ENCODE results near the gene ZMYND8.
A peak's percentile ranks its signal among the peaks of the same experiment; 100 is the strongest.
"Not testable (repeated sequence)": the region's sequence is repeated elsewhere in the genome, so short reads cannot be mapped to it uniquely, and the experiment has no call there.

ZMYND8 gene

DNA sequence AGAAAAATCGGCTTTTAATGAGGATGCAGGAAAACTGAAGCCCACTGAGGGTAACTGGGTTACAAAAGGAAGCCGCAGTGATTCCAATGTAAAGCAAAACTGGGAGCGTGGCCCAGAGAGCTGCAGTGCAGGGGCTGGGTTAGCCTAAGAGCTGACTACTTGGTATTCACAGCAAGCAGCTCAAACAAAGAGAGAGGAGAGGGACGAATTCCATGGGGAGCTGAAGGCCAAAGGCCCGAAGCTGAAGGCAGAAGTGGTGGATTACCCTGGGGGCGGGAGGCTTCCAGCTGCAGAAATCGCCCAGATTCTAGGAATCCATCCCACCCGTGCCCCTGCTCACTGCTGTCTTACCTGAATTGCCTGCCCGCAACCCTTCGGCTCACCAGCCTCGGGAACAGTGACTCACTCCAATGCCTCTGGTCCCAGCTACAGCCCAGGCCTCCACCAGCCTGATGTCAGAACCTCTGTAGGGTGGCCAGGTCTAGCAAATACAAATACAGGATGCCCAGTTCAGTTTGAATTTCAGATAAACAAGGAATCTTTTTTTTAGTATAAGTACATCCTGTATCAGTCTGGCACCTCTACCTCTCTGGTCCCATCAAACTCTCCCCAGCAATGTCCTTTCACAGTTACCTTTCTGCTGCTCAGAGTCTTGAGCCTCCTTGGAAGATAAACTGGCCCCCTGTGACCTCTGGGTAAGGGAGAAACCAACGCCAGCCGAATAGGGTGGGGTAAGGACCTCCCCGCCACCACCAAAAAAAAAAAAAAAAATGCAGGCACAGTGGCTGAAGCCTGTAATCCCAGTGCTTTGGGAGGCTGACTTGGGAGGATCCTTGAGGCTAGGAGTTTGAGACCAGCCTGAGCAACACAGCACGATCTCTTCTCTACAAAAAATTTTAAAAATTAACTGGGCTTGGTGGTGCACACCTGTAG, 14.6 kb upstream of the ZMYND8 start:
- no peak for DNase-seq (ENCODE audit: low read depth)

DNA sequence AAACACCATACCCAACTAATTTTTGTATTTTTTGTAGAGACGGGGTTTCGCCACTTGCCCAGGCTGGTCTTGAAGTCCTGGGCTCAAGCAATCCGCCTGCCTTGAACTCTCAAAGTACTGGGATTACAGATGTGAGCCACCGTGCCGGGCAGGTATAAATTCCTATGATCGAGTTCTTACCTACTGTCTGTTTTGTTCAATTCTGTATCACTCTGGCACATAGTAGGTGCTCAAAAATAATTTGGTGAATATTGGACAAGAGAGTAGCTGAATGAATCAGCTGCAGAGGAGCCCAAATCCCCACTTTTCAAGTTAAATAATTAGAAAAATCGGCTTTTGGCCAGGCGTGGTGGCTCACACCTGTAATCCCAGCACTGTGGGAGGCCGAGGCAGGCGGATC, 13.7 kb upstream of the ZMYND8 start:
- DNase-seq (ENCODE audit: low read depth), result no peak

DNA sequence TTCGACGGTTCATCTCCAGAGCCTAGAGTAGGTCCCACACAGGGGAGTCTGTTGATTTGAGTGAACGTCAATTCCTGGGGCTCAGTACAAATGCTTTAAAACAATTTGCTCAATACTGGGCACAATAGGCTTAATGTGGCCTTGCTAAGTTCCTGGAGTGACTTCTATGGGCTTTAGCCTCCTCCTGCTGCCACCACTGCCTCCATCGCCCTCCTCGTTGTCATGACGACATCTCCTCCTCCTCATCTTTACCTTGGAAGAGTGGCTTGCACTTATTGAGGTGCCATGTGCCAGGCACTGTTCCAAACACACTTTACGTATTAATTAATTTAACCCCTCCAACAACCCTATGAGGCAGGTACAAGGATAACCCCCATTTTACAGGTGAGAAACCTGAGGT, 11.8 kb upstream of the ZMYND8 start:
- no peak for DNase-seq (ENCODE audit: low read depth)

DNA sequence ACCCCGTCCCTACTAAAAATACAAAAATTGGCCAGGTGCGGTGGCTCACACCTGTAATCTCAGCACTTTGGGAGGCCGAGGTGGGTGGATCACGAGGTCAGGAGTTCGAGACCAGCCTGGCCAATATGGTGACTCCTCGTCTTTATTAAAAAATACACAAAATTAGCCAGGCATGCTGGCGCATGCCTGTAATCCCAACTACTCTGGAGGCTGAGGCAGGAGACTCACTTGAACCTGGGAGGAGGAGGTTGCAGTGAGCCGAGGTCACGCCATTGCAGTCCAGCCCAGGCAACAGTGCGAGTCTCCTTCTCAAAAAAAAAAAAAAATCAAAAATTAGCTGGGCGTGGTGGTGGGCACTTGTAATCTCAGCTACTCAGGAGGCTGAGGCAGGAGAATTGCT, 9.8 kb upstream of the ZMYND8 start:
- not testable (repeated sequence) for DNase-seq (ENCODE audit: low read depth)

DNA sequence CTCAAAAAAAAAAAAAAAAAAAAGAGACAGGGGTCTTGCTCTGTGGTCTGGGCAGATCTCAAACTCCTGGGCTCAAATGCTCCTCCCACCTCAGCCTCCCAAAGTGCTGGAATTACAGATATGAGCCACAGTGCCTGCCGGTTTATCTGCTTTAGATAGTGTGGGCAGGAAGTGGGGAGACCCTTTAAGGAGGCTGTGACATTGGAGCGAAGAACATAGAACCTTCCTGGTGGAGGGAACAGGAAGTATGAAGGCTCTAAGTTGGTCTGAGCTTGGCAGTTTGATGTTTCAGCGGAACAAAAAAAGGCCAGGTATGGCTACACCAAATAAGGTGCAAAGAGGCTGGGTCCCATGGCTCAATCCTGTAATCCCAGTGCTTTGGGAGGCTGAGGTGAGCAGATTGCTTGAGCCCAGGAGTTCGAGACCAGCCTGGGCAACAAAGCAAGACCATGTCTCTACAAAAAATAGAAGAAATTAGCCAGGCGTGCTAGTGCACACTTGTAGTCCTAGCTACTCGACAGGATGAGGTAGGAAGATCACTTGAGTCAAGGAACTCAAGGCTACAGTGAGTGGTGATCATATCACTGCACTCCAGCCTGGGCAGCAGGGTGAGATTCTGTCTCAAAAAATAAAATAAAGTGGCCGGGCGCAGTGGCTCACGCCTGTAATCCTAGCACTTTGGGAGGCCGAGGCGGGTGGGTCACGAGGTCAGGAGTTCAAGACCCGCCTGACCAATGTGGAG, 8.7 kb upstream of the ZMYND8 start:
- no peak for DNase-seq (ENCODE audit: low read depth)

DNA sequence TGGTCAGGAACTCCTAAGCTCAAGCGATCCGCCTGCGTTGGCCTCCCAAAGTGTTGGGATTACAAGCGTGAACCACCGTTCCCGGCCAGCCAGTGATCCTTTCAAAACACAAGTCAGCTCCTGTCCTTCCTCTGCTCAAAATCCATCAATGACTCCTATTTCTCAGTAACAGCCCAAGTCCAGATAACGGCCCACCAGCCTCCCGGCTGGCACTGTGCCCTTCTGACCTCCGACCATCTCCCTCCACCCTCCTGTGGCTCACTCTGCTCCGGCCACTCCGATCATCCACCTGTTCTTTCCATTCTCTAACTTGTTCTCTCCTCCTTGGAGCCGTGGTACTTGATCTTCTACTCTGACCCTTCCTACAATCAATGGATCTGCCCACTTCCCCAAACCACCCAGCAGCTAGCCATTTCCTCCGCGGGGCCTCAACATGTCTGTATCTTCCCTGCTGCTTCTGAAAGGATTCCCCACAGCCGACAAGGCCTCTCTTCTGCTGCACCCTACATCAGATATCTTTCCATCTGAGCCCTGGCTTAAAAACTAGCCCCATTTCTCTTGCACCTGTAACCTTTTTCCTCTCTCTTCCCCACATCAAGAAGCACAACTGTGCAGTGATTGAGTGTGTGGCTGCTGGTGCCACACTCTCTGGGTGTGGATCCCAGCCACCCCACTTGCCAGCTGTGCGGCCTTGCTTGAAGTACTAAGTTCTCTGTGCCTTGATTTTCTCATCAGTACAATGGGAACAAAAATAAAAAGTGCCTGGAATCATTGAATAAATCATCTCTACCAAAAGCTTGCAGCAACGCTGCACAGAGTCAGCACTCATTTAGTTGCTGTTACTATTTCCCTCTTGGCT, 6.1 kb upstream of the ZMYND8 start:
- DNase-seq (ENCODE audit: low read depth), result no peak

DNA sequence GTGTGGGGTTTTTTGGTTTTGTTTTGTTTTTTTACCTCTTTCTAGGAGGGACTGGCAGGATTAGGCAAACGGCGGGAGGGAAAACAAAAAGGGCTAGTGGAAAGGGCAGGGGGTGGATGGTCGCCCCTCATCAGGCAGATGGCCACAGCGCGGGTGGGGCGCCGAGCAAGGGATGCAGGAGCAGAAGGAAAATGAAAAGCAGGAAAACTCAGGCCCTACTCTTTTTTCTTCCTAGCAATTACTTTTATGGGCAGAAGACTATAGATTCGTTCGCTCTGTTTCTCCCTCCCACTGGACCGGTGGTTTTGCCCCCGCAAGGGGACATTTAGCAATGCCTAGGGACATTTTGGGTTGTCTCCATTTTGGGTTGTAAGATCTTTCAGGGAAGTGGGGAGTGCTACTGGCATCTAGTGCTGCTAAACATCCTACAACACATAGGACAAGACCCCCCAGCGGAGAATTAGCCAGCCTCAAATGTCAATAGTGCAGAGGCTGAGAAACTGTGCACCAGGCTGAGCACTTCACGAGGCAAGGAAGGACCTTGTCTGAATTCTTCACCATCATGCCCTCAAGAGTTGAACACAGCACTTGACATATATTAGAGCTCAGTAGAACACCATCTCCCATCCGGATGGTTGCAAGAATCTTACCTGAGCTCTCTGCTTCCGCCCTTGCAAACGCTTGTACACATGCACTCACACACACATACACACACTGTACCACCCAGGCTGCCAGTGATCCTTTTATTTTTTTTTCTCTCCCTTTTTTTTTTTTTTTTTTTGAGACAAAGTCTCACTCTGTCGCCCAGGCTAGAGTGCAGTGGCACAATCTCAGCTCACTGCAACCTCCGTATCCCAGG, 4.8 kb upstream of the ZMYND8 start:
- no peak for DNase-seq (ENCODE audit: low read depth)

DNA sequence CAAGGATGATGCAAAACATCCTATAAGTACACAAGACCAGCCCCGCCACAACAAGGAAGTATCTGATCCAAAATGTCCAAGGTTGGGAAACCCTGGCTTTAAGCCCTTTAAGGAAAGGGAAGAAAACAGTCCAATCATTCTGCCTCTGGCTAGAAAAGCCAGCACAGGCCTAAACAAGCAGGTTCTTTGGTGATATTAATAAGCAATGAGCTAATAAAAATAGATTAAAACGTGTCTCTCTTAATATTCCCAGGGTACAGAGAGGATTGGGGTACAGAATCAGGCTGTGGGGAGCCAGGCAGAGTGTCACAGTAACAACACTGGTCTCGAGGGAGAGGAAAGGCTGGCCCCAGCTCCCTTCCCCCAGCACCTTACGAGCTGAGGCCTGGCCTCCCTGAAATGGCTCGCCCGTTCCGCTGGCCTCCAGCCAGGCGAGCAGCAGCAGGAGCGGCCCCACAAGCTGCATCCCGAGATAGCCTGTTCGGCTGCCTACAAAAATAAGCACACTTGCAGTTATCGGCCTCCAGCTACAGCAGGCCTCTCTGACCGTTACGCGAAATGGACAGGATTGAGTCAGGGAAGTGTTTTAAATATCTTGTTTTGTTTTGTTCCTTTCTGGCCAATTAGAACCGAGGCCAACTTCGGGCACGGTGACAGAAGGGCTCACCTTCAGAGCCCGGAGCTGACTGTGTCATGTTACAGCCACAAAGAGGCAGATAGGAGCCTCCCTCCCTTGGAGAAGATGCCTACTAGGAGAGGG, 4.0 kb upstream of the ZMYND8 start:
- DNase-seq (ENCODE audit: low read depth), result peak; percentile 83

DNA sequence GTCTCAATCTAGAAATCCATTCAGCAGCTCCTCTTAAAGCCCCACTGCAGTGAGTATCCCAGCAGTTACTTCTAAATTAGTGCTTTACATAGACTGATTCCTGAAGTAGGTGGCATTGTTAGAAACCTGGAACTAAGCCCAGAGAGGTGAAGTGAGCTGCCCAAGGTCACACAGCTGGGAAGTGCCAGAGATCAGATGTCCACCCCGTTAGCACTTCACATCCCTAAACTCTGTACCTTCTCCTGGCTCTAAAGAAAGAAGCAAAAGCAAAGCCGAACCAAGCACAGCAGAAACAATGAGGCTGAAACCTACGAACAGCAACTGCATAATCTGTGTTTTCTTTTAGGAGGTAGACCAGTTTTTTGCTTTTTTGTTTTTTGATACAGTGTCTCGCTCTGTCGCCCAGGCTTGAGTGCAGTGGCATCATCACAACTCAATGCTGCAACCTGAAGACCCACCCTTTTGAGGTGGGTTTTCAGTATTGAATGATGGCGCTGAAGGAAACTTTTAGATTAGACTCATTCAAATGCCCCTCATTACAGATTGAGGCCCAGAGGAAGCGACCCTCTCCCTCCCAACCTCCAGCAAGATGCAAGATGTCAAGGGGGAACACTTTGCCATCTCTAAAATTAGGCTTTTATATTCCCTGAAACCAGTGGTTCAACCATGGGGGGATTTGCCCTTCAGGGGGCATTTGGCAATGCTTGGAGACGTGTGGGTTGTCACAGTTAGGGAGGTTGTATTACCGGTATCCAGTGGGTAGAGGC, 3.2 kb upstream of the ZMYND8 start:
- DNase-seq (ENCODE audit: low read depth), result no peak

DNA sequence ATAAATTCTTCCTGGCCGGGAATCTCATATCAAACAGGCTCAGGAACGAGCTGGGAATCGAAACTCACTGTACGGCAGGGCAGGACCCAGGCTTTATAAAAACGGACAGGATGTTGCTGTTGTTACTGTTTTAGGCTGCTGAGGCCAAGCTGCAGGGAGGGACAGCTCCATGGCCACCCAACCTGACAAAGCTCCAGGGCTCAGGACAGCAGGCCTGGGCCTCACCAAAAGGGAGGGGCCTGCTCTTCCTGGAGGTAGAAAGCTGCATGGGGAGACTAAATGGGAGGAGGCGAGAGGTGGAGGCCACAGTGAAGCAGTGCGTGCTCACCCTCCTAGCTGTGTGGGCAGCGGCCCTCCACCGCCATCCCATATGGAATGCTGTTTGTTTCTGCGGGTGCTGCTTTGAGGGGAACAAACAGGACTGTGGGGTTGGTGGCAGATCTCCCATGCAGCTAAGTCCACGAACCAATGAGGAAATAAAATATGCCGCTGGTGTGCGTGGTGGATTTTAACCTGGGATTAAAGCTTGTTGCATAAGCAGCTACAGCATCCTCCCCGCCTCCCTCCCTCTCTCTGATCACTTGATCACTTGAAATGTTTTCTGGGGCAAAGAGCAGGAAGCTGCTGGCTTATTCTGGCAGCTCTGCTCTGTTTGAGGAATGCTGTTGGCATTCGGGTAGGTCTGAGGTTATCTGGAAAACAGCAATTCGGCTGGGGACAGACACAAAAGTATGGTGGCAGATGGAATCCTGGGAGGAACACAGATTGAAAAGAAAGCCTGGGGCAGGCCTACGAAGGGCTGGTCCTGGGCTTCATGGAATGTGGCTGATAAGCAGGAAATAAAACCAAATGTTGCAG, 2.4 kb upstream of the ZMYND8 start:
- DNase-seq (ENCODE audit: low read depth), result peak; percentile 86

DNA sequence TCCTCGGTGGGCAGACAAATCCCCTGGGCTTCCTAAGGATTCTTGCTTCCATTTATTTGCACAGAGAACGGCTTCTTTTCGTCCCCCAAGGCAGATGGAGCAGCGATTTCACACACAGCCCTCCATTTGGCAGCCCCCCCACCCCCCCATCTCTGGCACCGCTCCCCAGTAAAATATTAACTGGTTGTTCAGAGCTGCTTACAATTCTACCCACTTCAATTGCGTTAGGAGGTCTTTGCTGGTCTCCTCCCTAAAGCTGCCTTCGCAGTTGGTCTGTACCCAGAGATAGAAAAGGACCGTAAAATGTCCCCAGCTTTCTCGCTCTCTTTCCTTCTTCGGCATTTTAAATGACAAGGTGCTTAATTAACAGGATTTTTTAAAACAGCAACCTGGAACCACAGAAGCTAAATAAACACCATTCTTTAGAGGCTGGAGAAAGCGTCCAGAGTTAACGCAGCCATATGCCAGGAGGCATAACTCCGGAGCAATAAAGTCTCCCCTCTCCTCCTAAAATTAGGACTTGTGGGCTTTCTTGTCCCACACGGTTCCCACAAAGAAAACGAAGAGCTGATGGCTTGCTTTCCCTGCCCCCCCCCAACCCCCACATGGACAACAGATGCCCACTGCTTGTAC, 1.7 kb upstream of the ZMYND8 start:
- DNase-seq (ENCODE audit: low read depth), result no peak

DNA sequence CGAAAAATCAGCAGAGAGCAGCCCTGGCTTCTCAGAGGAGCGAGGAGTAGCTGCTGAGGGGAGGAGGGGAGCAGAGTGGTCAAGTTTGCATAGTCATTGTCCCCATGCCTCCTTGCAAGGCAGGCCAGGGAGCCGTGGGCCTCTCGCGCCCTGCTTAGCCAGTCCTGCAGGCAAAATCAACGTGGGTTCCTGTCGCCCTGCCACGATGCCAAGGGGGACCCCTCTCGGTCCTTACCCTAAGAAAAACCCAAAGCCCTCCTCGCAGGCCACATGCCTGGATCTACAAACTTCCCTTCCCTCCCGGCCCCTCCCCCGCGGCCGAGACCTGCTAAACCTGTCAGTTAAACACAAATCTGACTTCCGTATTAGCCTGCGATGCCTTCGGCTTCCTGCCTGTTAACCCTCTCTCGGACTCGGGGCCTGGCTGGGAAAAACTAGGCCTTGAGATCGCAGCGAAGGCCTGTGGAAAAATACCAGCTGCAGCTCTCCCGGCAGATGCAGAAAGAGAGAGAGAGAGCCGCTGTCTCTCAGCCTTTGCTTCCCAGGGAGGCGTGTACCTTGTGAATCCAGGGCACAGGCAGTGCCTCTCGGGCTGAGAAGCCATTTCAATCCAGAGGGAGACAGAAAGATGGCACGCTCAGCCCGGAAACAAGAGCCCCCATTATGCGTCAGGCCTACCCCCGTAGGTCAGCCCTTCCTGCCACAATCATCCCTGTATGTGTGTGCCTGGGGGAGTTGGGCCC, 968 bp upstream of the ZMYND8 start:
- DNase-seq (ENCODE audit: low read depth), result no peak

DNA sequence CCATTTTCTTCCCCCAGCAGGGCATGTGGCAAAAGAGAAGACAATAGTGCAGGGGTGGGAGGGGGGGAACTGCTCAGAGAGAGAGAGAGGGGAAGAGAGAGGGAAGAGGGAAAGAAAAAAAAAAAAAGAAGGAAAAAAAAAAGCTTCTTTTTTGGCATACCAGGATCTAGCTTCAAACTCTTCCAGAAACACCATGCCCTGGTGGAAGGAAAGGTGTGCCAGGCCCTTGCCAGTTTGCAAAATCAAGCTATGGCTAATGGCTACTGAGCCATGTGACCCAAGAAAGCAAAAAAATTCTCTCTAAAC, 326 bp downstream of the ZMYND8 start:
- DNase-seq (ENCODE audit: low read depth), result no peak

DNA sequence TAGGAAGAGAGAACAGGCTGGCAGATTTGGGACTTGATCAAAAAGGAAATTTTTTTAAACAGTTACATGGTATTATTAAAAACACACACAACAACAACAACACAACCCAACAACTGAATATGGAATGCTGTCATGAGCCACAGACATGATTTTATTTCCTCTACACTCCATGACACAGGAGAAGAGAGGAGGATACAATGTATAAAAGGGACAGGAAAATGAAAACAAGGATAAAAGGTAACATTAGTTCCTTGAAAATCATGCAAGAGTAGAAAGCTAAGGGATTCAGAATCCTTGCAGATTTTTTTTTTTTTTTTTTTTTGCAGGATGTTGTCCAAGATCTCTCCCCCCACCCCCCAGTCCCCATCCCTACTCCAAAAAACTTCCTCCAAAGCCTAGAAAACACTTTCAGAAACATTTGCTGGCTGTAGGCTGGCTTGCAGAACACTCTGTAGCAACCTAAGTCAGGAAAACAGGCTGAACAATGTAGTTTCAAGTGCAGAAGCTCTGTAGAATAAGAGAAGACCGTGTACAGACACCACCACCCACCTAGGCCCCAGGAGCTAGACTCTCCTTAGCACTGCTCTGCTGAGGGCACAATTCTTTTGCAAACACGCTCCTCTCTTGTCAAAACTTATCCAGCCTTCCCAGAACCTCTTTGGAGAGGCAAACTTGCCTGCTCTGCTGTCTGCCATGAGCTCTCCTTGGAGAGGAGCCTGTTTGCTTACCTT, 845 bp downstream of the ZMYND8 start:
- DNase-seq (ENCODE audit: low read depth), result no peak

DNA sequence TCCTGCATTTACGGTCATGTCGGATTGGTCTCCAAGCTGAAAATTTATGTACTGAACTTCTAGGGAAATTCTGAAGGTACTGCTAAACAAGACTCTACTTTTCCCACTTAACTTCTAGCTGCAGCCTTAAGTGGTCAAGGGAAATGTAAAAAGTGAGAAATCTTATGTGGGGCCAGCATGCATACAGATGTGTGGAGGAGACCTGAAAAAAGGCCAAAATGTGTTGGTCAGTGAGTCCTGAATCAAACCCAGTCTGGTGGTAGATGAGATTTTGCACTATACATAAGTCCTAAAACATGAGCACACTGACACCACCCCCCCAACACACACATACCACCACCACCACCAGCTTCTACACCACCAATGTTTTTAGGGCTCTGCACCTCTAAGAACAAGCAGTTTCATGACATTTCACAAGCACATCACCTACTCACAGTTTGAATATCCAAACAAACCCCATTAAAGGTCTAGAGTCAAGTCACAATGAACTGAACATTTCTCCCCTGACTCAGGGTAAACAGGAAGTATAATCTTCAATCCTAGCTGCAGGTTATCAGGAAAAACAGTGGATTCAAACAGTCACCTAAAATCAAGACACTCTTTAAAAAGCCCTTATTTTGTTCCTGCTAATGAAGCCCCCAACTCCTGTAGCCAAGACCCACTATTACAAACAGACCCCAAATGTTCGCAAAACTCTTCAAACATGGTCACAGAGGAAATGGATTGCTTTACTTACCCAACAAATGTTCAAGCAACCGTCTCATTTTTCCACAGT, 1.6 kb downstream of the ZMYND8 start:
- DNase-seq (ENCODE audit: low read depth), result no peak

DNA sequence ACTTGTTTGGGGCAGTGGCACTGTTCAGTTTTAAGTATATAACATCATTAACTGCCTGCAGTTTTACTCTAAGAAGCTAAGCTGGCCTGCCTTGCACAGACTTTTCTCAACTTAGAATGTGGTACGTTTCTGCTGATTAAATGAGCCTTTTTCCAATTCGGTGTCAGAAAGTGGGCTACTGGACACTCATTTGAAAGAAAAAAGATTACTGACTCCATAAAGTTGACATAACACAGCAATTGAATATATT, 2.1 kb downstream of the ZMYND8 start:
- DNase-seq (ENCODE audit: low read depth), result no peak

Data from non-pigmented ciliary epithelial cell (primary cell).